ENCODE data around the gene LRRC8E. TPM values are rescaled to one million over a fixed set of nuclear protein-coding genes. Genes with fewer than 3 reads are reported as not detected.

Gene LRRC8E
- total and polyA plus RNA-seq, 2 of the 8 experiments (the other 6 are each of a cell fraction or from before 2014, with no cell fraction given), result 2.7 to 2.9 TPM

GRCh38 chr19:7853770-7854128 is 34.6 kb upstream of the LRRC8E start (continued):
- TF ChIP-seq RFX5 (IDR thresholded peaks at IDR 0.05; ENCODE audit: borderline replicate concordance, low read depth, low read length), result no peak
- TF ChIP-seq TCF12 (IDR thresholded peaks at IDR 0.05; ENCODE audit: low read depth, low read length), result no peak
- no peak for TF ChIP-seq ATF3 (IDR thresholded peaks at IDR 0.05; ENCODE audit: insufficient read depth, low read depth, low read length)

Data from H1 (cell line).